ENCODE results near the gene MILR1. TPM values are rescaled to one million over a fixed set of nuclear protein-coding genes. Genes with fewer than 3 reads are reported as not detected.

MILR1 gene
- total RNA-seq, 1 donor from 2014 or later, result 6.2 TPM

DNA sequence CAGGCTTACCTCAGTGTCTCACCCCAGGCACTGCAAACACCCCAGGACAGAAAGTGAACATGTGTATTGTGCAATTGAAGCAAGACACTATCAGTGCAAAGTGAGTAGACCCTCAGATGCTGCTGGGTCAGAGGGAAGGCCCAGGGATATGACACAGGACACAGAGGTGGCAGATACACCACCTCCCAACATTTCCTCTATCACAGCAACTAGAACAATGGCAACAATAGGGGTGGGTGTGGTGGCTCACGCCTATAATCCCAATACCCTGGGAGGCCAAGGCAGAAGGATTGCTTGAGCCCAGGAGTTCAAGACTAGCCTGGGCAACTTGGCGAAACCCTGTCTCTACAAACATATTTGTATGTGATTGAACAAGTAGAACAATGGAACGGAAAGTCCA is 22.5 kb downstream of the MILR1 start:
- intact Hi-C loops (cut with DNase I), result no loop called here
- H3K27me3 ChIP-seq, result no peaks in the 10 kb centered on the region
- no peak for DNase-seq (ENCODE audit: low spot score in 2 of 2)
- no peak overlapping the region for H3K4me3 ChIP-seq
- no peaks in the 10 kb centered on the region for H3K9me3 ChIP-seq
- H3K27ac ChIP-seq, result no peak overlapping the region
- H3K36me3 ChIP-seq, result no peaks in the 10 kb centered on the region
- H3K4me1 ChIP-seq, result no peaks in the 10 kb centered on the region
- TF ChIP-seq, protein P1, sequence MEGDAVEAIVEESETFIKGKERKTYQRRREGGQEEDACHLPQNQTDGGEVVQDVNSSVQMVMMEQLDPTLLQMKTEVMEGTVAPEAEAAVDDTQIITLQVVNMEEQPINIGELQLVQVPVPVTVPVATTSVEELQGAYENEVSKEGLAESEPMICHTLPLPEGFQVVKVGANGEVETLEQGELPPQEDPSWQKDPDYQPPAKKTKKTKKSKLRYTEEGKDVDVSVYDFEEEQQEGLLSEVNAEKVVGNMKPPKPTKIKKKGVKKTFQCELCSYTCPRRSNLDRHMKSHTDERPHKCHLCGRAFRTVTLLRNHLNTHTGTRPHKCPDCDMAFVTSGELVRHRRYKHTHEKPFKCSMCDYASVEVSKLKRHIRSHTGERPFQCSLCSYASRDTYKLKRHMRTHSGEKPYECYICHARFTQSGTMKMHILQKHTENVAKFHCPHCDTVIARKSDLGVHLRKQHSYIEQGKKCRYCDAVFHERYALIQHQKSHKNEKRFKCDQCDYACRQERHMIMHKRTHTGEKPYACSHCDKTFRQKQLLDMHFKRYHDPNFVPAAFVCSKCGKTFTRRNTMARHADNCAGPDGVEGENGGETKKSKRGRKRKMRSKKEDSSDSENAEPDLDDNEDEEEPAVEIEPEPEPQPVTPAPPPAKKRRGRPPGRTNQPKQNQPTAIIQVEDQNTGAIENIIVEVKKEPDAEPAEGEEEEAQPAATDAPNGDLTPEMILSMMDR (IDR thresholded peaks at IDR 0.05), result no peak

DNA sequence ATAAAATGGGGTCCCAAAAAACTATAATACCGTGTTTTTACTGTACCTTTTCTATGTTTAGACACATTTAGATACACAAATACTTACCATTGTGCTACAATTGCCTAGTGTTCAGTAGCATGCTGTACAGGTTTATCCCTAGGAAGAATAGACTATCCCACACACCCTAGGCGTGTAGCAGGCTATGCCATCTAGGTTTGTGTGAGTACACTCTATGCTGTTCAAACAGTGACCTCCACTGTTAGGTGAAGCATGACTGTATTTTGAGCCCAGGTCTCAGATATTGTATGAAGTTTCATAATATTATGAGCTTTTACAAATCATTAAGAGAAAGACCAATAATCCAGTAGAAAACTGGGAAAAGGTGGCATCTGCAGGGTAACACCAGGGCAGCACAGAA is 23.6 kb downstream of the MILR1 start:
- DNase-seq (ENCODE audit: low spot score in 2 of 2), result no peak

DNA sequence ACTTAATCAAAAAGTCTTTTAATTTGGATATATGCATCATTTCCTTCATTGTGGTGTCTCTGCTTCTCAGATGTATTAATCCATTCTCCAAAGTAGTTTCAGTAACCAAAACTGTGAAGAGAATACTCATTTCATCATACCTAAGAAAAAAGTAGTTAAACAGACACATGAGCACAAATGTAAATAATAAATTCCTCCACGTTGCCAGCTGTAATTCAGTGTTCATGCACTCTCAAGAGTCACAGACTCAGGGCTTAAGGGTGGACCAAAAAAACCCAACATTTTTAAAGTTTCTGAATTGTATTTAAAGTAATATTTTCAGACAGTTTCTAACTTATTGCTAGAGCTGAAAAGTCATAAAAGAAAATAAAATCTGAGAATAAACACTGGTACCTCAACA is 28.9 kb downstream of the MILR1 start:
- H3K9me3 ChIP-seq, result no peaks in the 10 kb centered on the region
- no peaks in the 10 kb centered on the region for H3K4me1 ChIP-seq
- H3K27me3 ChIP-seq, result no peaks in the 10 kb centered on the region
- H3K27ac ChIP-seq, result no peak overlapping the region
- H3K36me3 ChIP-seq, result peaks cover 17 to 36% of the 10 kb centered on the region in 2 donors
- TF ChIP-seq, protein P1 (IDR thresholded peaks at IDR 0.05), result no peak
- no peak for DNase-seq (ENCODE audit: low spot score in 2 of 2)
- no peak overlapping the region for H3K4me3 ChIP-seq
- intact Hi-C loops (cut with DNase I), result no loop called here

More for the DNA sequence above, 23.6 kb downstream of the MILR1 start:
- Histone ChIP-seq H3K4me1 (no peaks in the 10 kb centered on the region), H3K36me3 (peaks cover 0 to 3% of the 10 kb centered on the region in 2 donors), H3K9me3 (no peaks in the 10 kb centered on the region), H3K27me3 (no peaks in the 10 kb centered on the region), H3K4me3 (no peak overlapping the region), H3K27ac (no peak overlapping the region)
- intact Hi-C loops (cut with DNase I), result no loop called here
- TF ChIP-seq, protein P1 (IDR thresholded peaks at IDR 0.05), result no peak

DNA sequence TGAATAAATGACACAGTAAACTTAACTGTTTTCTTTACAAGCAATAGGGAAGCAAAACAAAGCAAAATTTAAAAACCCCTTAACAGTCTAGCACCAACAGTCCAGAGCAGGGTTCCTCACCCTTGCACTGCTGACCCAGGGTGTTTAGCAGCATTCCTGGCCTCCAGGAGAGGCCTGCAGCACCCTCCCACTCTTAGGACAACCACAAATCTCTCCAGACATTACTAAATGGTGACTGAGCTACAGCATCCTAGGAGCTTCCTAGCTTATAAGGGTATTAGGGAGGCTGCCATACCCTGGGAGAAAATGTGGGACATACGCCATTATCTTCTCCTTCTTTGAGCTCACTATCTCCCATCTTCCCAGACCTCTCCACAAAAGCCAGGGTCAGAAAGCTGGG is 32.0 kb downstream of the MILR1 start:
- Histone ChIP-seq H3K27me3 (no peaks in the 10 kb centered on the region), H3K27ac (no peak overlapping the region), H3K4me1 (no peaks in the 10 kb centered on the region), H3K36me3 (peaks cover 22 to 58% of the 10 kb centered on the region in 2 donors), H3K9me3 (no peaks in the 10 kb centered on the region), H3K4me3 (no peak overlapping the region)
- no peak for DNase-seq (ENCODE audit: low spot score in 2 of 2)
- intact Hi-C loops (cut with DNase I), result no loop called here
- TF ChIP-seq, protein P1 (IDR thresholded peaks at IDR 0.05), result no peak

DNA sequence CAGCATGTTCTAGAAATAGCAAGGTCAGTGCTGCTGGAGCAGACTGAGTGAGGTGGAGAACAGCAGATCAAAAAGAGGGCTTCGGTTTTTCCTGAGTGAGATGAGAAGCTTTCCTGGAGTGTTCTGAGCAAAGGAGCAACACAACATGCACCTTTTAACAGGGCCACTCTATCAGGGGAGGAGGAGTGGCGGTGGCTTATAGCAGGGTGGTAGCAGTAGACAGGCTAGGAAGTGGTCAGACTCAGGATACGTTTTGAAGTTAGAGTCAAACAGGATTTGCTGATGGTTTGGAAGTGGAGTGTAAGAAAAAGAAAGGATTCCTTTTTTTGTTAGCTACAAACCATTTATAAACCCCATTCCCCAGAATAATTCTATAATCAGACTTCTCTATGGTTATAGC is 35.5 kb downstream of the MILR1 start:
- TF ChIP-seq, protein P1 (IDR thresholded peaks at IDR 0.05), result no peak
- no peak overlapping the region for H3K27ac ChIP-seq
- H3K27me3 ChIP-seq, result no peaks in the 10 kb centered on the region
- no peak overlapping the region for H3K4me3 ChIP-seq
- no peaks in the 10 kb centered on the region for H3K4me1 ChIP-seq
- H3K9me3 ChIP-seq, result no peaks in the 10 kb centered on the region
- H3K36me3 ChIP-seq, result peaks cover 25 to 62% of the 10 kb centered on the region in 2 donors
- intact Hi-C loops (cut with DNase I), result no loop called here
- DNase-seq (ENCODE audit: low spot score in 2 of 2), result no peak

DNA sequence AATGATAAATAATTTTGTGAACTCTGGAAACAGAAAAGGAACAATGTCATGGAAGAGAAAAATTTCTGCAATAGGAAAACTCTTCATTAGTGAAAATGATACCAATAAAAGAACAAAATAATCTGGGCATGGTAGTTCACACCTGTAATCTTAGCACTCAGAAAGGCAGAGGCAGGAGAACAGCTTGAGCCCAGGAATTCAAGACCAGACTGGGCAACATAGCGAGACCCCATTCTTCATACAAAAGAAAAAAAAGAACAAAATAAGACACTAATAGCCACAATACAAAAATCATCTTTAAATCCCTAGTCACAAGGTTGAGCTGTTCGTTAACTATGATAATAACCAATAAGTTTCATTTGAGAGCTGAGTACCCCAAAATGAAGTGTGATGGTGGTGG is 39.4 kb downstream of the MILR1 start:
- no peak overlapping the region for H3K4me3 ChIP-seq
- H3K4me1 ChIP-seq, result no peaks in the 10 kb centered on the region
- no peaks in the 10 kb centered on the region for H3K9me3 ChIP-seq
- DNase-seq (ENCODE audit: low spot score in 2 of 2), result no peak
- H3K27ac ChIP-seq, result no peak overlapping the region
- H3K36me3 ChIP-seq, result peaks cover 27 to 63% of the 10 kb centered on the region in 2 donors
- intact Hi-C loops (cut with DNase I), result loop anchor here (5.0 kb wide), 1 partner anchor 66 kb away; no protein-coding TSS in a partner anchor
- no peaks in the 10 kb centered on the region for H3K27me3 ChIP-seq
- TF ChIP-seq, protein P1 (IDR thresholded peaks at IDR 0.05), result no peak

All from ascending aorta (tissue), 2 donors.